ENCODE results near the gene SHH.

The SHH gene

GRCh38 chr7:155856656-155857055, 44.4 kb upstream of the SHH start:
- TF ChIP-seq CTCF (IDR thresholded peaks at IDR 0.05; ENCODE audit: low read depth, low read length), result no peak
- DNase-seq (ENCODE audit: low read depth, low spot score), result no peak
- H3K4me3 ChIP-seq (ENCODE audit: low read depth, low read length), result no peak overlapping the region
- in situ Hi-C loops (cut with HindIII; ENCODE audit: low sequenced_read_pairs), result no loop called here

- in situ Hi-C loops (cut with HindIII; ENCODE audit: low sequenced_read_pairs), result no loop called here
- TF ChIP-seq CTCF (IDR thresholded peaks at IDR 0.05; ENCODE audit: low read depth, low read length), result no peak
- no peak for DNase-seq (ENCODE audit: low read depth, low spot score)
- H3K4me3 ChIP-seq (ENCODE audit: low read depth, low read length), result no peak overlapping the region
Measured at GRCh38 chr7:155852426-155853301, 40.4 kb upstream of the SHH start.

GRCh38 chr7:155851892-155852291, 39.6 kb upstream of the SHH start:
- no peak overlapping the region for H3K4me3 ChIP-seq (ENCODE audit: low read depth, low read length)
- no peak for TF ChIP-seq CTCF (IDR thresholded peaks at IDR 0.05; ENCODE audit: low read depth, low read length)
- in situ Hi-C loops (cut with HindIII; ENCODE audit: low sequenced_read_pairs), result no loop called here
- no peak for DNase-seq (ENCODE audit: low read depth, low spot score)

- in situ Hi-C loops (cut with HindIII; ENCODE audit: low sequenced_read_pairs), result no loop called here
- DNase-seq (ENCODE audit: low read depth, low spot score), result no peak
- TF ChIP-seq CTCF (IDR thresholded peaks at IDR 0.05; ENCODE audit: low read depth, low read length), result no peak
- no peak overlapping the region for H3K4me3 ChIP-seq (ENCODE audit: low read depth, low read length)
Measured at GRCh38 chr7:155850766-155851678, 38.8 kb upstream of the SHH start.

- TF ChIP-seq CTCF (IDR thresholded peaks at IDR 0.05; ENCODE audit: low read depth, low read length), result no peak
- no peak for DNase-seq (ENCODE audit: low read depth, low spot score)
- no peak overlapping the region for H3K4me3 ChIP-seq (ENCODE audit: low read depth, low read length)
- in situ Hi-C loops (cut with HindIII; ENCODE audit: low sequenced_read_pairs), result no loop called here
Measured at GRCh38 chr7:155850001-155850436, 37.8 kb upstream of the SHH start.
